Measurements from ENCODE around the gene TRUB1. TPM values are rescaled to one million over a fixed set of nuclear protein-coding genes. Genes with fewer than 3 reads are reported as not detected.

TRUB1 gene
- total RNA-seq, 2 donors from 2014 or later, result 11.2 to 11.6 TPM

GRCh38 chr10:114967071-114967470 is 29.1 kb downstream of the TRUB1 start:
- DNase-seq, result no peak
- ATAC-seq, result no peak
- intact Hi-C loops (cut with DNase I), result no loop called here

GRCh38 chr10:114970515-114970914 is 32.5 kb downstream of the TRUB1 start:
- DNase-seq (no peak), ATAC-seq (peak in 1 of 2 donors; percentile 61)
- intact Hi-C loops (cut with DNase I), result no loop called here

GRCh38 chr10:114973306-114973705 is 35.3 kb downstream of the TRUB1 start:
- ATAC-seq (no peak), DNase-seq (no peak)
- intact Hi-C loops (cut with DNase I), result no loop called here

- intact Hi-C loops (cut with DNase I), result no loop called here
- ATAC-seq, result no peak
- DNase-seq, result no peak
These were observed 36.0 kb downstream of the TRUB1 start for GRCh38 chr10:114973997-114974396.

- no peak for DNase-seq
- peak in 1 of 2 donors; percentile 63 for ATAC-seq
- intact Hi-C loops (cut with DNase I), result no loop called here
These were observed 36.6 kb downstream of the TRUB1 start for GRCh38 chr10:114974625-114975024.

GRCh38 chr10:114975091-114975490 is 37.1 kb downstream of the TRUB1 start:
- ATAC-seq (no peak), DNase-seq (no peak)
- intact Hi-C loops (cut with DNase I), result no loop called here

GRCh38 chr10:114982989-114983388 is 45.0 kb downstream of the TRUB1 start:
- ATAC-seq, result no peak
- no peak for DNase-seq
- intact Hi-C loops (cut with DNase I), result no loop called here

GRCh38 chr10:114987995-114988394 is 50.0 kb downstream of the TRUB1 start:
- intact Hi-C loops (cut with DNase I), result no loop called here
- ATAC-seq (no peak), DNase-seq (no peak)

GRCh38 chr10:114990586-114990985 is 52.6 kb downstream of the TRUB1 start:
- DNase-seq (no peak), ATAC-seq (no peak)
- intact Hi-C loops (cut with DNase I), result no loop called here

- DNase-seq, result no peak
- no peak for ATAC-seq
- intact Hi-C loops (cut with DNase I), result no loop called here
These were observed 53.0 kb downstream of the TRUB1 start for GRCh38 chr10:114990991-114991390.

- DNase-seq (no peak), ATAC-seq (no peak)
- intact Hi-C loops (cut with DNase I), result no loop called here
These were observed 54.3 kb downstream of the TRUB1 start for GRCh38 chr10:114992189-114992775.

GRCh38 chr10:114995468-114996247 is 57.7 kb downstream of the TRUB1 start:
- DNase-seq (no peak), ATAC-seq (no peak)
- intact Hi-C loops (cut with DNase I), result no loop called here

GRCh38 chr10:114996542-114996941 is 58.5 kb downstream of the TRUB1 start:
- no peak for ATAC-seq
- intact Hi-C loops (cut with DNase I), result no loop called here

GRCh38 chr10:114998993-114999392 is 61.0 kb downstream of the TRUB1 start:
- no peak for DNase-seq
- intact Hi-C loops (cut with DNase I), result no loop called here

More at GRCh38 chr10:114996542-114996941, 58.5 kb downstream of the TRUB1 start:
- DNase-seq, result no peak

GRCh38 chr10:115001506-115002381 is 63.7 kb downstream of the TRUB1 start:
- intact Hi-C loops (cut with DNase I), result no loop called here
- DNase-seq (peak; percentile 33), ATAC-seq (peak; percentile 61 to 63)

More at GRCh38 chr10:114998993-114999392, 61.0 kb downstream of the TRUB1 start:
- no peak for ATAC-seq

- DNase-seq (no peak), ATAC-seq (no peak)
- intact Hi-C loops (cut with DNase I), result no loop called here
These were observed 65.4 kb downstream of the TRUB1 start for GRCh38 chr10:115003396-115003795.

- ATAC-seq (no peak), DNase-seq (no peak)
- intact Hi-C loops (cut with DNase I), result no loop called here
These were observed 66.4 kb downstream of the TRUB1 start for GRCh38 chr10:115004236-115004862.

- DNase-seq (no peak), ATAC-seq (no peak)
- intact Hi-C loops (cut with DNase I), result no loop called here
These were observed 67.8 kb downstream of the TRUB1 start for GRCh38 chr10:115005771-115006170.

GRCh38 chr10:115018185-115018931 is 80.4 kb downstream of the TRUB1 start:
- intact Hi-C loops (cut with DNase I), result no loop called here
- ATAC-seq, result no peak
- DNase-seq, result no peak

All from left cardiac atrium (tissue), 4 donors.